ENCODE results near the gene METTL21A.
"Not testable (repeated sequence)": the region's sequence is repeated elsewhere in the genome, so short reads cannot be mapped to it uniquely, and the experiment has no call there.

Gene METTL21A

GRCh38 chr2:207625014-207625907 lies at the start of gene METTL21A:
METTL21A (minus strand) TSS chr2:207625394; CDS start chr2:207624375, 1,019 bp downstream.
- DNase-seq, result peak; percentile 96

GRCh38 chr2:207674826-207675225 lies 49.6 kb upstream of the METTL21A start:
- DNase-seq, result no peak

GRCh38 chr2:207674266-207674774 lies 49.1 kb upstream of the METTL21A start:
- no peak for DNase-seq

- DNase-seq, result no peak
These were observed 48.2 kb upstream of the METTL21A start for GRCh38 chr2:207673431-207673830.

- no peak for DNase-seq
These were observed 45.7 kb upstream of the METTL21A start for GRCh38 chr2:207670887-207671286.

GRCh38 chr2:207663870-207664545 lies 38.8 kb upstream of the METTL21A start:
- no peak for DNase-seq

GRCh38 chr2:207662203-207662602 lies 37.0 kb upstream of the METTL21A start:
- no peak for DNase-seq

- no peak for DNase-seq
These were observed 35.8 kb upstream of the METTL21A start for GRCh38 chr2:207660994-207661393.

GRCh38 chr2:207658156-207658555 lies 33.0 kb upstream of the METTL21A start:
- no peak for DNase-seq

GRCh38 chr2:207655000-207655399 lies 29.8 kb upstream of the METTL21A start:
- no peak for DNase-seq

- DNase-seq, result not testable (repeated sequence)
These were observed 21.4 kb upstream of the METTL21A start for GRCh38 chr2:207646582-207646981.

- DNase-seq, result no peak
These were observed 18.7 kb upstream of the METTL21A start for GRCh38 chr2:207643892-207644291.

GRCh38 chr2:207640661-207641060 lies 15.5 kb upstream of the METTL21A start:
- DNase-seq, result no peak

GRCh38 chr2:207640160-207640559 lies 15.0 kb upstream of the METTL21A start:
- DNase-seq, result no peak

GRCh38 chr2:207639288-207639687 lies 14.1 kb upstream of the METTL21A start:
- DNase-seq, result not testable (repeated sequence)

- peak; percentile 54 for DNase-seq
These were observed 10.4 kb upstream of the METTL21A start for GRCh38 chr2:207635468-207636200.

GRCh38 chr2:207633686-207634085 lies 8.5 kb upstream of the METTL21A start:
- no peak for DNase-seq

- peak; percentile 78 for DNase-seq
These were observed 7.6 kb upstream of the METTL21A start for GRCh38 chr2:207632575-207633493.

- no peak for DNase-seq
These were observed 5.3 kb upstream of the METTL21A start for GRCh38 chr2:207630491-207630890.

GRCh38 chr2:207629553-207629952 lies 4.4 kb upstream of the METTL21A start:
- no peak for DNase-seq

GRCh38 chr2:207624185-207625013 lies 795 bp downstream of the METTL21A start:
- DNase-seq, result peak; percentile 82
